ENCODE measurements around the gene ETV6. TPM values are rescaled to one million over a fixed set of nuclear protein-coding genes. Genes with fewer than 3 reads are reported as not detected.
"Not testable (repeated sequence)": the region's sequence is repeated elsewhere in the genome, so short reads cannot be mapped to it uniquely, and the experiment has no call there.

Gene ETV6
- total RNA-seq, 1 donor, result 11.2 TPM

GRCh38 chr12:11674894-11675390 lies 25.5 kb downstream of the ETV6 start:
- H3K4me3 ChIP-seq (ENCODE audit: low read depth, low read length), result no peak overlapping the region
- TF ChIP-seq CTCF (IDR thresholded peaks at IDR 0.05; ENCODE audit: insufficient read depth, low read depth, low read length), result no peak
- no peak for DNase-seq (ENCODE audit: low read depth)

GRCh38 chr12:11676052-11676451 lies 26.6 kb downstream of the ETV6 start:
- TF ChIP-seq CTCF (IDR thresholded peaks at IDR 0.05; ENCODE audit: insufficient read depth, low read depth, low read length), result no peak
- DNase-seq (ENCODE audit: low read depth), result no peak
- no peak overlapping the region for H3K4me3 ChIP-seq (ENCODE audit: low read depth, low read length)

- H3K4me3 ChIP-seq (ENCODE audit: low read depth, low read length), result no peak overlapping the region
- no peak for DNase-seq (ENCODE audit: low read depth)
- TF ChIP-seq CTCF (IDR thresholded peaks at IDR 0.05; ENCODE audit: insufficient read depth, low read depth, low read length), result no peak
Observed at GRCh38 chr12:11677093-11677492, 27.6 kb downstream of the ETV6 start.

GRCh38 chr12:11677752-11678151 lies 28.3 kb downstream of the ETV6 start:
- DNase-seq (ENCODE audit: low read depth), result no peak
- no peak for TF ChIP-seq CTCF (IDR thresholded peaks at IDR 0.05; ENCODE audit: insufficient read depth, low read depth, low read length)
- H3K4me3 ChIP-seq (ENCODE audit: low read depth, low read length), result no peak overlapping the region

GRCh38 chr12:11678781-11679180 lies 29.3 kb downstream of the ETV6 start:
- TF ChIP-seq CTCF (IDR thresholded peaks at IDR 0.05; ENCODE audit: insufficient read depth, low read depth, low read length), result no peak
- DNase-seq (ENCODE audit: low read depth), result no peak
- H3K4me3 ChIP-seq (ENCODE audit: low read depth, low read length), result no peak overlapping the region

GRCh38 chr12:11681207-11681606 lies 31.7 kb downstream of the ETV6 start:
- H3K4me3 ChIP-seq (ENCODE audit: low read depth, low read length), result no peak overlapping the region
- no peak for TF ChIP-seq CTCF (IDR thresholded peaks at IDR 0.05; ENCODE audit: insufficient read depth, low read depth, low read length)
- no peak for DNase-seq (ENCODE audit: low read depth)

- H3K4me3 ChIP-seq (ENCODE audit: low read depth, low read length); DNase-seq (ENCODE audit: low read depth): not testable (repeated sequence)
Observed at GRCh38 chr12:11681695-11682094, 32.2 kb downstream of the ETV6 start.
